Trophoblast cell (in vitro differentiated cells and primary cell): ENCODE measurements around the gene HMX1.

Experiments
- DNase-seq, 2 donors: peaks; one replicate each; pipeline ENCODE4 v3.0.0-alpha.2; 2016
- H2AFZ ChIP-seq: 2 replicates; pipeline ENCODE4 v1.6.1; 2013; ENCODE audit warnings: low read length, moderate library complexity, mild to moderate bottlenecking; ENCODE audit not compliant: insufficient read depth, poor library complexity
- H2AK5ac ChIP-seq: 2 replicates; pipeline ENCODE4 v1.6.1; 2013; ENCODE audit warnings: mild to moderate bottlenecking, low read length
- H2BK120ac ChIP-seq: 2 replicates; pipeline ENCODE4 v1.6.1; 2013; ENCODE audit warnings: low read length, mild to moderate bottlenecking, moderate library complexity; ENCODE audit not compliant: insufficient read depth, poor library complexity
- H2BK12ac ChIP-seq: 2 replicates; pipeline ENCODE4 v1.6.1; 2013; ENCODE audit warnings: mild to moderate bottlenecking, low read length, moderate library complexity
- H2BK5ac ChIP-seq: 2 replicates; pipeline ENCODE4 v1.6.1; 2013; ENCODE audit warnings: low read length, low read depth, moderate library complexity, mild to moderate bottlenecking; ENCODE audit not compliant: poor library complexity
- H3K14ac ChIP-seq: 2 replicates; pipeline ENCODE4 v1.6.1; 2013; ENCODE audit warnings: mild to moderate bottlenecking, low read length
- H3K18ac ChIP-seq: 2 replicates; pipeline ENCODE4 v1.6.1; 2013; ENCODE audit warnings: mild to moderate bottlenecking, low read length
- H3K23ac ChIP-seq: 2 replicates; pipeline ENCODE4 v1.6.1; 2013; ENCODE audit warnings: low read length
- H3K27ac ChIP-seq: 2 replicates; pipeline ENCODE4 v1.5.1; 2013; ENCODE audit warnings: low read depth, mild to moderate bottlenecking, inconsistent platforms, low read length, moderate library complexity
- H3K27me3 ChIP-seq: 2 replicates; pipeline ENCODE4 v1.6.1; 2013; ENCODE audit warnings: inconsistent platforms, mild to moderate bottlenecking, low read length, moderate library complexity; ENCODE audit not compliant: insufficient read depth
- H3K36me3 ChIP-seq, 2 experiments: 1 replicate in 1 of 2; 2 replicates in 1 of 2; pipeline ENCODE4 v1.6.1; 2013; ENCODE audit warnings: low read length in 2 of 2, mild to moderate bottlenecking in 2 of 2, moderate library complexity in 1 of 2; ENCODE audit not compliant: insufficient read depth in 2 of 2, control insufficient read depth in 1 of 2
- H3K4ac ChIP-seq: 2 replicates; pipeline ENCODE4 v1.6.1; 2013; ENCODE audit warnings: low read depth, mild to moderate bottlenecking, low read length, moderate library complexity
- H3K4me1 ChIP-seq, 2 experiments: 1 replicate in 1 of 2; 2 replicates in 1 of 2; pipeline ENCODE4 v1.6.1; 2013; ENCODE audit warnings: low read length in 2 of 2, mild to moderate bottlenecking in 2 of 2, moderate library complexity in 1 of 2; ENCODE audit not compliant: insufficient read depth in 2 of 2, control insufficient read depth in 1 of 2
- H3K4me2 ChIP-seq: 2 replicates; pipeline ENCODE4 v1.6.1; 2013; ENCODE audit warnings: inconsistent platforms, mild to moderate bottlenecking, low read length, moderate library complexity
- H3K4me3 ChIP-seq: 2 replicates; pipeline ENCODE4 v1.5.1; 2013; ENCODE audit warnings: mild to moderate bottlenecking, low read depth, low read length, inconsistent platforms
- H3K79me1 ChIP-seq: one replicate; pipeline ENCODE4 v1.6.1; 2013; ENCODE audit warnings: low read length
- H3K79me2 ChIP-seq: 2 replicates; pipeline ENCODE4 v1.6.1; 2013; ENCODE audit warnings: low read length, mild to moderate bottlenecking; ENCODE audit not compliant: control insufficient read depth, insufficient read depth, poor library complexity
- H3K9ac ChIP-seq: 2 replicates; pipeline ENCODE4 v1.6.1; 2013; ENCODE audit warnings: mild to moderate bottlenecking, low read length
- H3K9me3 ChIP-seq: 2 replicates; pipeline ENCODE4 v1.6.1; 2013; ENCODE audit warnings: low read depth, mild to moderate bottlenecking, control low read depth, inconsistent platforms, low read length; ENCODE audit not compliant: insufficient read depth
- H4K12ac ChIP-seq: 2 replicates; pipeline ENCODE4 v1.6.1; 2013; ENCODE audit warnings: low read depth, mild to moderate bottlenecking, low read length, moderate library complexity
- H4K8ac ChIP-seq: 2 replicates; pipeline ENCODE4 v1.6.1; 2013; ENCODE audit warnings: low read depth, mild to moderate bottlenecking, low read length, moderate library complexity
- H4K91ac ChIP-seq: one replicate; pipeline ENCODE4 v1.6.1; 2013; ENCODE audit warnings: low read depth, mild to moderate bottlenecking, low read length, moderate library complexity
- WGBS: extraction: QIAGEN DNeasy Blood & Tissue Kit; methylation state at CpG from one replicate; pipeline ENCODE4 v1.1.7; 2013; ENCODE audit warnings: missing lambda C conversion rate; ENCODE audit not compliant: insufficient read length, insufficient coverage; ENCODE audit errors: extremely low coverage; 5-methylcytosine and 5-hydroxymethylcytosine counted together

Gene HMX1

GRCh38 chr4:8912506-8912905 is 40.9 kb upstream of the HMX1 start:
- DNase-seq, result no peak
- Histone ChIP-seq H3K4ac (no peak overlapping the region), H3K79me1 (no peaks in the 10 kb centered on the region), H2BK12ac (no peak overlapping the region), H2BK5ac (no peak overlapping the region), H2AFZ (no peak overlapping the region), H2AK5ac (no peak overlapping the region), H4K91ac (no peak overlapping the region), H3K27ac (no peak overlapping the region), H3K14ac (no peak overlapping the region), H3K36me3 (no peaks in the 10 kb centered on the region), H3K4me1 (no peaks in the 10 kb centered on the region), H3K9me3 (peaks cover 2% of the 10 kb centered on the region), H3K79me2 (no peaks in the 10 kb centered on the region), H3K9ac (no peak overlapping the region), H3K4me2 (no peak overlapping the region), H3K27me3 (no peaks in the 10 kb centered on the region), H4K8ac (no peak overlapping the region), H3K18ac (no peak overlapping the region), H4K12ac (no peak overlapping the region), H3K4me3 (no peak overlapping the region), H3K23ac (no peak overlapping the region), H2BK120ac (no peak overlapping the region)
- no CpG with 5 or more reads among the region's 6 CpGs for WGBS

DNA sequence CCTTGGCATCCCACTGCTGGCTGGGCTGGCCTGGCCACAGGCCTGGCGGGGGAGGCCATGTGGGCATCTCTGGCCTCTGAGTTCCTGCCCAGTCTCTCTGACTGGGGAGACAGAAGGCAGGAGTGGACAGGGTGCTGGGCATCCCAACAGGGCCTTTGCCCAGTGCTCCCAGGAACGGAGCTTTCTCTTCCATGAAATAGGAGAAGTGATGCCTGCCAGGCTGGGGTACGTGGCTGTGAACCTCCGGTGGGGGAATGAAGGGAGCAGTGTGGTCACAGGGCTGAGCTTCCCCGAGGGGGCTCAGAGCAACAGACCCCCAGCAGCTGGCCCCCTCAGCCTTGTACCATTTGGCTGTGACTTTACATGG is 40.4 kb upstream of the HMX1 start:
- no peak overlapping the region for H3K23ac ChIP-seq
- no peak overlapping the region for H4K8ac ChIP-seq
- H3K4me1 ChIP-seq, result no peaks in the 10 kb centered on the region
- no CpG with 5 or more reads among the region's 5 CpGs for WGBS
- H3K27me3 ChIP-seq, result no peaks in the 10 kb centered on the region
- no peak overlapping the region for H2BK120ac ChIP-seq
- no peak overlapping the region for H4K12ac ChIP-seq
- no peaks in the 10 kb centered on the region for H3K79me1 ChIP-seq
- no peak overlapping the region for H3K27ac ChIP-seq
- peaks cover 2% of the 10 kb centered on the region for H3K9me3 ChIP-seq
- H4K91ac ChIP-seq, result no peak overlapping the region
- no peak overlapping the region for H3K4me3 ChIP-seq
- no peak overlapping the region for H2AK5ac ChIP-seq
- H2AFZ ChIP-seq, result no peak overlapping the region
- H3K36me3 ChIP-seq, result no peaks in the 10 kb centered on the region
- no peaks in the 10 kb centered on the region for H3K79me2 ChIP-seq
- no peak overlapping the region for H2BK12ac ChIP-seq
- H3K4ac ChIP-seq, result no peak overlapping the region
- no peak overlapping the region for H2BK5ac ChIP-seq
- H3K4me2 ChIP-seq, result no peak overlapping the region
- no peak overlapping the region for H3K18ac ChIP-seq
- no peak for DNase-seq
- no peak overlapping the region for H3K9ac ChIP-seq
- no peak overlapping the region for H3K14ac ChIP-seq

DNA sequence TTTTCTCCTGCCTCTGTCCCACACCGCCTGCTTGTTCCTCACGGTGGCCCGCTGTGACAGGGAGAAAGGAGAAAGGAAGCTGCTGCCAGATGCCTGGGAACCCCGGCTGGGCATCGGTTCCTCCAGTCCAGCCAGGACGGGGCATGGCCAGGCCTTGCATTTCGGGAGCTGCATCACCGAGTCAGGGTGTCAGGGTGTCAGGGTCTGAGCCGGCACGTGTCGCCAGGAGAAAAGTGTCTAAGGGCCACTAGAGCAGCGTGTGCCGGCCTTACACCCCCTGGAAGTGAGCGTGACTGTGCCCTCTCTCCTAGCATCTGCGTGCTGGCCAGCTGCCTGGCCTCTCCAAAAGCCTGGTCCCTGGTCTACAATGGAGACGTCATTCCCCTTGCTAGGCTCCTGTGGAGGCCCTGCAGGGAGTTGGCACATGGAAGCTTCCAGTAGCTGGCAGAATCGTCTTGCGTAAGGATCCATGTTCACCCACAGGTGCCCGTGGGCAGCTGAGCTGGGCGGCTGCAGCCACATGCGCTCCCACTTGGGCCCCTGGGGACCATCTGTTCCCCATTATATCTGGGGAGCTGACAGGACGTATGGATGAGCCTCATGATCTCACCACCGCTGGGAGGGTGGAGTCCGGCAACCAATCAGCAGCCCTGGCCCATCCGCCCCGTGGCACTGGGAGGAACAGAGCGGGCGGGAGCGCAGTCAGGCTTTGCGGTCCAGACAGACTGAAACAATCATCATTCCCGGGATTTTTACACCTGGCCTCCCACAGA is 39.9 kb upstream of the HMX1 start:
- H3K4ac ChIP-seq, result no peak overlapping the region
- H4K12ac ChIP-seq, result no peak overlapping the region
- H3K23ac ChIP-seq, result no peak overlapping the region
- H2BK12ac ChIP-seq, result no peak overlapping the region
- H3K4me2 ChIP-seq, result no peak overlapping the region
- DNase-seq, result no peak
- H3K14ac ChIP-seq, result no peak overlapping the region
- no peak overlapping the region for H2BK120ac ChIP-seq
- no peak overlapping the region for H2AK5ac ChIP-seq
- no peak overlapping the region for H2BK5ac ChIP-seq
- H3K4me1 ChIP-seq, result no peaks in the 10 kb centered on the region
- no peak overlapping the region for H3K9ac ChIP-seq
- H3K4me3 ChIP-seq, result no peak overlapping the region
- WGBS, result no CpG with 5 or more reads among the region's 31 CpGs
- no peak overlapping the region for H2AFZ ChIP-seq
- no peaks in the 10 kb centered on the region for H3K79me1 ChIP-seq
- H3K18ac ChIP-seq, result no peak overlapping the region
- no peak overlapping the region for H4K91ac ChIP-seq
- H3K79me2 ChIP-seq, result no peaks in the 10 kb centered on the region
- no peaks in the 10 kb centered on the region for H3K36me3 ChIP-seq
- no peak overlapping the region for H4K8ac ChIP-seq
- H3K9me3 ChIP-seq, result peaks cover 2% of the 10 kb centered on the region
- no peaks in the 10 kb centered on the region for H3K27me3 ChIP-seq
- H3K27ac ChIP-seq, result no peak overlapping the region

- no peak overlapping the region for H2BK12ac ChIP-seq
- no peak for DNase-seq
- no peak overlapping the region for H2AFZ ChIP-seq
- H2AK5ac ChIP-seq, result no peak overlapping the region
- H3K9ac ChIP-seq, result no peak overlapping the region
- no peak overlapping the region for H4K12ac ChIP-seq
- no peaks in the 10 kb centered on the region for H3K79me1 ChIP-seq
- no peak overlapping the region for H3K4me2 ChIP-seq
- no peaks in the 10 kb centered on the region for H3K4me1 ChIP-seq
- no peak overlapping the region for H3K18ac ChIP-seq
- H3K9me3 ChIP-seq, result peaks cover 2% of the 10 kb centered on the region
- no peak overlapping the region for H2BK5ac ChIP-seq
- no peak overlapping the region for H3K14ac ChIP-seq
- no peaks in the 10 kb centered on the region for H3K36me3 ChIP-seq
- H4K91ac ChIP-seq, result no peak overlapping the region
- H3K79me2 ChIP-seq, result no peaks in the 10 kb centered on the region
- H3K27me3 ChIP-seq, result no peaks in the 10 kb centered on the region
- H3K27ac ChIP-seq, result no peak overlapping the region
- no peak overlapping the region for H2BK120ac ChIP-seq
- H3K4ac ChIP-seq, result no peak overlapping the region
- H4K8ac ChIP-seq, result no peak overlapping the region
- no peak overlapping the region for H3K4me3 ChIP-seq
- WGBS, result no CpG with 5 or more reads among the region's 15 CpGs
- no peak overlapping the region for H3K23ac ChIP-seq
These were observed 39.2 kb upstream of the HMX1 start for GRCh38 chr4:8910822-8911315.
